Activated B cell treated with CpG ODN at 0.5 μM for 24 hours (primary cell): ENCODE data around the gene TCF15. TPM values are rescaled to one million over a fixed set of nuclear protein-coding genes. Genes with fewer than 3 reads are reported as not detected.

Experiments used
- ATAC-seq: fragments of 200-7000 bp; cut with Tn5 transposase; one replicate; pipeline ENCODE4 v1.10.0; 2021; ENCODE audit warnings: low read depth, mild to moderate bottlenecking, moderate library complexity
- CTCF ChIA-PET: fragments of 350-600 bp; sonication (Branson Sonifier 250); formaldehyde crosslinking; loops from one replicate; lab custom pipeline; 2021; ENCODE audit warnings: antibody characterized with exemption; lab: Charles Lee
- POLR2A ChIA-PET: fragments of 350-600 bp; sonication (Branson Sonifier 250); formaldehyde crosslinking; loops from one replicate; lab custom pipeline; 2021; ENCODE audit warnings: antibody characterized with exemption; lab: Charles Lee
- DNase-seq: peaks from one replicate; pipeline ENCODE4 v3.0.0; 2022
- H3K27ac Mint-ChIP-seq: one replicate; pipeline ENCODE4 v1.8.0; 2020; ENCODE audit warnings: mixed read lengths
- H3K27me3 Mint-ChIP-seq: one replicate; pipeline ENCODE4 v1.8.0; 2021; ENCODE audit warnings: mixed read lengths
- H3K36me3 Mint-ChIP-seq: one replicate; pipeline ENCODE4 v1.8.0; 2021; ENCODE audit warnings: low read depth, mixed read lengths
- H3K4me1 Mint-ChIP-seq: one replicate; pipeline ENCODE4 v1.8.0; 2021; ENCODE audit warnings: mixed read lengths
- H3K4me3 Mint-ChIP-seq: one replicate; pipeline ENCODE4 v1.8.0; 2020; ENCODE audit warnings: mild to moderate bottlenecking, mixed read lengths
- H3K9me3 Mint-ChIP-seq: one replicate; pipeline ENCODE4 v1.8.0; 2020; ENCODE audit warnings: mixed read lengths
- CTCF ChIP-seq: fragments of 200-600 bp; IDR thresholded peaks from one replicate; pipeline ENCODE4 v1.8.0; 2022; ENCODE audit warnings: antibody characterized with exemption, mild to moderate bottlenecking
- intact Hi-C: fragments of 100-400 bp; cut with micrococcal nuclease; formaldehyde crosslinking; loops from one replicate; pipeline ENCODE4 v1.15.1; 2024
- total RNA-seq: library from RNA; stranded (reverse); gene quantifications from 2 replicates; pipeline ENCODE4 v1.2.3, GENCODE V29; 2022

TCF15 gene
- total RNA-seq, 1 donor from 2014 or later: not detected

- no peak overlapping the region for H3K4me3 Mint-ChIP-seq
- no peaks in the 10 kb centered on the region for H3K36me3 Mint-ChIP-seq
- intact Hi-C loops: no loop called here
- DNase-seq (no peak), ATAC-seq (no peak)
- no peaks in the 10 kb centered on the region for H3K4me1 Mint-ChIP-seq
- peaks cover 27% of the 10 kb centered on the region for H3K27me3 Mint-ChIP-seq
- CTCF ChIA-PET: no interaction called here
- no peak overlapping the region for H3K27ac Mint-ChIP-seq
- no peak for TF ChIP-seq CTCF
- POLR2A ChIA-PET: no interaction called here
- H3K9me3 Mint-ChIP-seq: no peaks in the 10 kb centered on the region
These were observed 34.0 kb downstream of the TCF15 start for GRCh38 chr20:576156-576555.

- no peak for TF ChIP-seq CTCF
- Mint-ChIP-seq H3K36me3 (no peaks in the 10 kb centered on the region), H3K4me3 (no peak overlapping the region), H3K27me3 (peaks cover 27% of the 10 kb centered on the region), H3K27ac (no peak overlapping the region), H3K9me3 (no peaks in the 10 kb centered on the region), H3K4me1 (no peaks in the 10 kb centered on the region)
- POLR2A ChIA-PET: no interaction called here
- intact Hi-C loops: no loop called here
- DNase-seq: no peak
- no peak for ATAC-seq
- CTCF ChIA-PET: no interaction called here
These were observed 34.9 kb downstream of the TCF15 start for GRCh38 chr20:575230-575629.

- no peak overlapping the region for H3K27ac Mint-ChIP-seq
These were observed 35.7 kb downstream of the TCF15 start for GRCh38 chr20:574297-574942.

GRCh38 chr20:573414-574296 lies 36.5 kb downstream of the TCF15 start:
- Mint-ChIP-seq H3K27ac (no peak overlapping the region), H3K9me3 (no peaks in the 10 kb centered on the region), H3K36me3 (no peaks in the 10 kb centered on the region), H3K4me3 (no peak overlapping the region), H3K27me3 (peaks cover 28% of the 10 kb centered on the region), H3K4me1 (no peaks in the 10 kb centered on the region)
- intact Hi-C loops: no loop called here
- no peak for DNase-seq
- ChIA-PET CTCF (no interaction called here), POLR2A (no interaction called here)
- no peak for TF ChIP-seq CTCF
- ATAC-seq: no peak

More at GRCh38 chr20:574297-574942, 35.7 kb downstream of the TCF15 start:
- Mint-ChIP-seq H3K4me3 (no peak overlapping the region), H3K27me3 (peaks cover 27% of the 10 kb centered on the region), H3K36me3 (no peaks in the 10 kb centered on the region), H3K9me3 (no peaks in the 10 kb centered on the region), H3K4me1 (no peaks in the 10 kb centered on the region)
- POLR2A ChIA-PET: no interaction called here
- DNase-seq (no peak), ATAC-seq (no peak)
- TF ChIP-seq CTCF: no peak
- intact Hi-C loops: no loop called here
- CTCF ChIA-PET: no interaction called here

- ChIA-PET POLR2A (no interaction called here), CTCF (no interaction called here)
- Mint-ChIP-seq H3K27ac (no peak overlapping the region), H3K4me1 (no peaks in the 10 kb centered on the region), H3K36me3 (no peaks in the 10 kb centered on the region), H3K9me3 (no peaks in the 10 kb centered on the region), H3K4me3 (no peak overlapping the region), H3K27me3 (peaks cover 30% of the 10 kb centered on the region)
- ATAC-seq (no peak), DNase-seq (no peak)
- TF ChIP-seq CTCF: no peak
- intact Hi-C loops: no loop called here
These were observed 37.4 kb downstream of the TCF15 start for GRCh38 chr20:572727-573126.
